HG02759 (cell line): ENCODE results near the gene EFCAB6.

ENCODE experiments used
- ATAC-seq: cut with Tn5 transposase; IDR thresholded peaks from one replicate; pipeline ENCODE4 v1.9.1; 2021; ENCODE audit warnings: mild to moderate bottlenecking, moderate library complexity; ENCODE audit not compliant: unreplicated experiment

EFCAB6 gene

GRCh38 chr22:43812149-43812842 is at the start of gene EFCAB6:
EFCAB6 (minus strand) TSS chr22:43812305; CDS start chr22:43782318, 29,987 bp downstream.
- peak; percentile 78 for ATAC-seq

GRCh38 chr22:43861529-43861928 is 49.4 kb upstream of the EFCAB6 start:
- ATAC-seq, result no peak

- ATAC-seq, result no peak
Observed at GRCh38 chr22:43860831-43861230, 48.7 kb upstream of the EFCAB6 start.

GRCh38 chr22:43860126-43860525 is 48.0 kb upstream of the EFCAB6 start:
- ATAC-seq, result no peak

GRCh38 chr22:43859621-43860020 is 47.5 kb upstream of the EFCAB6 start:
- no peak for ATAC-seq

GRCh38 chr22:43859176-43859575 is 47.1 kb upstream of the EFCAB6 start:
- no peak for ATAC-seq

GRCh38 chr22:43858156-43858895 is 46.2 kb upstream of the EFCAB6 start:
- no peak for ATAC-seq

GRCh38 chr22:43857367-43857766 is 45.3 kb upstream of the EFCAB6 start:
- ATAC-seq, result no peak

GRCh38 chr22:43855431-43855830 is 43.3 kb upstream of the EFCAB6 start:
- ATAC-seq, result no peak

- no peak for ATAC-seq
Observed at GRCh38 chr22:43854786-43855271, 42.7 kb upstream of the EFCAB6 start.

- ATAC-seq, result no peak
Observed at GRCh38 chr22:43854121-43854785, 42.1 kb upstream of the EFCAB6 start.

- ATAC-seq, result no peak
Observed at GRCh38 chr22:43853328-43853931, 41.3 kb upstream of the EFCAB6 start.

GRCh38 chr22:43852573-43853327 is 40.6 kb upstream of the EFCAB6 start:
- ATAC-seq, result no peak

- no peak for ATAC-seq
Observed at GRCh38 chr22:43851979-43852307, 39.8 kb upstream of the EFCAB6 start.

GRCh38 chr22:43851058-43851978 is 39.2 kb upstream of the EFCAB6 start:
- ATAC-seq, result no peak

GRCh38 chr22:43850529-43850928 is 38.4 kb upstream of the EFCAB6 start:
- no peak for ATAC-seq

- no peak for ATAC-seq
Observed at GRCh38 chr22:43849731-43850130, 37.6 kb upstream of the EFCAB6 start.

- ATAC-seq, result no peak
Observed at GRCh38 chr22:43848366-43849171, 36.5 kb upstream of the EFCAB6 start.
